Measurements from ENCODE around the gene ERC2. TPM values are rescaled to one million over a fixed set of nuclear protein-coding genes. Genes with fewer than 3 reads are reported as not detected.

The ERC2 gene
- total RNA-seq, 2 donors from 2014 or later = 1.2 TPM; not detected in 1

GRCh38 chr3:56253941-56254665, 214.2 kb downstream of the ERC2 start:
- H3K27me3 ChIP-seq (replicated peaks; ENCODE audit: insufficient read depth) = no peaks in the 10 kb centered on the region
- no peak for ATAC-seq (ENCODE audit: insufficient number of reproducible peaks, low FRiP score, low read depth)

GRCh38 chr3:56251343-56251945, 216.8 kb downstream of the ERC2 start:
- no peak overlapping the region for H3K27ac ChIP-seq
- no peaks in the 10 kb centered on the region for H3K4me1 ChIP-seq (ENCODE audit: control insufficient read depth in 1 of 2, low read depth in 2 of 2)
- ATAC-seq (ENCODE audit: insufficient number of reproducible peaks, low FRiP score, low read depth) (peak; percentile 66), DNase-seq (ENCODE audit: low spot score) (no peak)
- no peaks in the 10 kb centered on the region for H3K27me3 ChIP-seq (replicated peaks; ENCODE audit: insufficient read depth)
- no peaks in the 10 kb centered on the region for H3K9me3 ChIP-seq
- peak; percentile 75 for TF ChIP-seq CTCF (IDR thresholded peaks at IDR 0.05)
- no peak overlapping the region for H3K4me3 ChIP-seq
- no peaks in the 10 kb centered on the region for H3K36me3 ChIP-seq

More at GRCh38 chr3:56253941-56254665, 214.2 kb downstream of the ERC2 start:
- no peak overlapping the region for H3K27ac ChIP-seq
- H3K36me3 ChIP-seq = no peaks in the 10 kb centered on the region
- no peak overlapping the region for H3K4me3 ChIP-seq
- no peak for DNase-seq (ENCODE audit: low spot score)
- no peaks in the 10 kb centered on the region for H3K4me1 ChIP-seq (ENCODE audit: control insufficient read depth in 1 of 2, low read depth in 2 of 2)
- H3K9me3 ChIP-seq = no peaks in the 10 kb centered on the region
- no peak for TF ChIP-seq CTCF (IDR thresholded peaks at IDR 0.05)

GRCh38 chr3:56248021-56248420, 220.2 kb downstream of the ERC2 start:
- no peak for TF ChIP-seq CTCF (IDR thresholded peaks at IDR 0.05)
- no peaks in the 10 kb centered on the region for H3K36me3 ChIP-seq
- no peaks in the 10 kb centered on the region for H3K27me3 ChIP-seq (replicated peaks; ENCODE audit: insufficient read depth)
- no peak overlapping the region for H3K27ac ChIP-seq
- H3K9me3 ChIP-seq = no peaks in the 10 kb centered on the region
- DNase-seq (ENCODE audit: low spot score) (no peak), ATAC-seq (ENCODE audit: insufficient number of reproducible peaks, low FRiP score, low read depth) (no peak)
- no peaks in the 10 kb centered on the region for H3K4me1 ChIP-seq (ENCODE audit: control insufficient read depth in 1 of 2, low read depth in 2 of 2)
- no peak overlapping the region for H3K4me3 ChIP-seq

GRCh38 chr3:56238299-56238698, 230.0 kb downstream of the ERC2 start:
- TF ChIP-seq CTCF (IDR thresholded peaks at IDR 0.05) = no peak
- Histone ChIP-seq H3K4me1 (ENCODE audit: control insufficient read depth in 1 of 2, low read depth in 2 of 2) (no peaks in the 10 kb centered on the region), H3K36me3 (no peaks in the 10 kb centered on the region), H3K9me3 (no peaks in the 10 kb centered on the region), H3K27ac (no peak overlapping the region), H3K27me3 (replicated peaks; ENCODE audit: insufficient read depth) (no peaks in the 10 kb centered on the region), H3K4me3 (no peak overlapping the region)
- DNase-seq (ENCODE audit: low spot score) = no peak
- ATAC-seq (ENCODE audit: insufficient number of reproducible peaks, low FRiP score, low read depth) = no peak

GRCh38 chr3:56233742-56234141, 234.5 kb downstream of the ERC2 start:
- no peak for ATAC-seq (ENCODE audit: insufficient number of reproducible peaks, low FRiP score, low read depth)
- H3K4me3 ChIP-seq = no peak overlapping the region
- no peaks in the 10 kb centered on the region for H3K36me3 ChIP-seq
- no peaks in the 10 kb centered on the region for H3K27me3 ChIP-seq (replicated peaks; ENCODE audit: insufficient read depth)
- TF ChIP-seq CTCF (IDR thresholded peaks at IDR 0.05) = no peak
- no peak overlapping the region for H3K27ac ChIP-seq
- no peak for DNase-seq (ENCODE audit: low spot score)
- no peaks in the 10 kb centered on the region for H3K9me3 ChIP-seq
- H3K4me1 ChIP-seq (ENCODE audit: control insufficient read depth in 1 of 2, low read depth in 2 of 2) = no peaks in the 10 kb centered on the region
